NCI-H1417 treated with DMSO at 0.1 percent for 48 hours (cell line): ENCODE results near the gene HCST.
"Not testable (repeated sequence)": the region's sequence is repeated elsewhere in the genome, so short reads cannot be mapped to it uniquely, and the experiment has no call there.

ENCODE experiments used
- DNase-seq: peaks from one replicate; lab custom pipeline; 2025; lab: John Stamatoyannopoulos, UW

The HCST gene, protein sequence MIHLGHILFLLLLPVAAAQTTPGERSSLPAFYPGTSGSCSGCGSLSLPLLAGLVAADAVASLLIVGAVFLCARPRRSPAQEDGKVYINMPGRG

GRCh38 chr19:35901854-35902661, at the start of gene HCST:
HCST (plus strand) TSS chr19:35902529; CDS start chr19:35902594, 65 bp downstream.
- no peak for DNase-seq

- DNase-seq, result no peak
Measured at GRCh38 chr19:35853038-35853756, 49.1 kb upstream of the HCST start.

DNA sequence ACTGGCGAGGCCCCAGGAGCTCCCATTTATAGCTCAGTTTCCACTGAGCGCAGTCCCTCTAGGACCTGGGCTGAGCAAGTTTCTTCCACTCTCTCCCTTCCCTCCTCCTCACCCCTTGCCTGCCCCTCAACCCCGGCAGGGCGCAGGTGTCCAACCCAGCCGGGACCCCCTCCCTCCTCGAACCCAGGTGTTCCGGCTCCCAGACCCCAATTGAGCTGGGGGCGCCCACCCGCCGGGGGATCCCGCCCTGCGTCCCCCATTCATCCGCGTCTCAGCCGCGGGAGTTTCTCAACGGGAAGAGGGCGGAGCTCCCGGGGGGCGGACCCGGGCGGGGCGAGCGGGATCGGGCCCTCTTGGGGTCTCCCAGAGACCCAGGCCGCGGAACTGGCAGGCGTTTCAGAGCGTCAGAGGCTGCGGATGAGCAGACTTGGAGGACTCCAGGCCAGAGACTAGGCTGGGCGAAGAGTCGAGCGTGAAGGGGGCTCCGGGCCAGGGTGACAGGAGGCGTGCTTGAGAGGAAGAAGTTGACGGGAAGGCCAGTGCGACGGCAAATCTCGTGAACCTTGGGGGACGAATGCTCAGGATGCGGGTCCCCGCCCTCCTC, 45.7 kb upstream of the HCST start, which contains the start of gene KIRREL2:
KIRREL2 (plus strand) TSS at position 366 of the 604 bp plus-strand sequence; CDS start at position 575, 209 bp downstream.
- no peak for DNase-seq

DNA sequence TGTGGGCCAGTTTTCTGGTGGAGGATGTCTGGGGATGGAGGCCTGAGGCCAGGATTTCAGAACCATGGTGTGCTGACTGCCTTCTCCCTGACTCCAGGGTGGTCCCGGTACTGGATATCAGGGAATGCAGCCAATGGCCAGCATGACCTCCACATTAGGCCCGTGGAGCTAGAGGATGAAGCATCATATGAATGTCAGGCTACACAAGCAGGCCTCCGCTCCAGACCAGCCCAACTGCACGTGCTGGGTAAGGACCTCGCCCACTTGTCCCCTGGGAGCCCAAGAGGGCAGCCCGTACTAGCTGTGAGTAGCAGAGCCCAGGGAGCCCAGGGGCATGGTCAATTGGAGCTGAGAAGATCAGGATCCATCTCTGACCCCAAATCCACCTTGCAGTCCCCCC, 44.0 kb upstream of the HCST start:
- DNase-seq, result no peak

GRCh38 chr19:35859414-35859813, 42.9 kb upstream of the HCST start:
- DNase-seq, result no peak

DNA sequence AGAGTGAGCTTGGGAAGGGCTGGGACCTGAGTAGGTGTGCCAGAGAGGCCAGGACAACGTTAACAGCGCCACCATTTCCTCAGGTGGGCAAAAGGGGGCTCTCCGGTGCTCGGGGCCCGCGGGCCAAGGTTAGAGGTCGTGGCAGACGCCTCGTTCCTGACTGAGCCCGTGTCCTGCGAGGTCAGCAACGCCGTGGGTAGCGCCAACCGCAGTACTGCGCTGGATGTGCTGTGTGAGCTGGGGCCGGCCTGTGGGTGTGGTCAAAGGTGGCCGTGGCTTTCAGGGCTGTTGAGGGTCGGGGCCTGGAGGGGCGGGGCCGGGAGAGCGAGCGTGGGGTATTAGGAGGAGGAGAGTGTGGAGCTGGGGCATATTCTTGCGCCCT, 41.9 kb upstream of the HCST start:
- DNase-seq, result no peak

GRCh38 chr19:35860818-35861639, 41.3 kb upstream of the HCST start:
- DNase-seq, result no peak

DNA sequence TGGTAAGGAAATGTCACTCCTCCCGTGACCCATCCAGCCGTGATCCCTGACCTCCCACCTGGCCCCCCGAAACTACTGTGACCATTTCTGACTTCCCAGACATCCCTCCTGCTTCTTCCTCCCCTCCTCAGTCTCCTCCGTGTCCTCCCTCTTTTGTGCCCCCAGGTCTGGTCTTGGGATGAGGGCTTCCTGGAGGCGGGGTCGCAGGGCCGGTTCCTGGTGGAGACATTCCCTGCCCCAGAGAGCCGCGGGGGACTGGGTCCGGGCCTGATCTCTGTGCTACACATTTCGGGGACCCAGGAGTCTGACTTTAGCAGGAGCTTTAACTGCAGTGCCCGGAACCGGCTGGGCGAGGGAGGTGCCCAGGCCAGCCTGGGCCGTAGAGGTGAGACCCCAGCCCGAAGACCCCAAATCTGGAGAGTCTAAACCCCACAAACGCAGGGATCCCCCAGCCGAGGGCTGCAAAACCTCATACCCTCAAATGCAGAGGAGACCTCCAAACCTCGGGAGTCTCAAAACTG, 40.6 kb upstream of the HCST start:
- DNase-seq, result no peak

DNA sequence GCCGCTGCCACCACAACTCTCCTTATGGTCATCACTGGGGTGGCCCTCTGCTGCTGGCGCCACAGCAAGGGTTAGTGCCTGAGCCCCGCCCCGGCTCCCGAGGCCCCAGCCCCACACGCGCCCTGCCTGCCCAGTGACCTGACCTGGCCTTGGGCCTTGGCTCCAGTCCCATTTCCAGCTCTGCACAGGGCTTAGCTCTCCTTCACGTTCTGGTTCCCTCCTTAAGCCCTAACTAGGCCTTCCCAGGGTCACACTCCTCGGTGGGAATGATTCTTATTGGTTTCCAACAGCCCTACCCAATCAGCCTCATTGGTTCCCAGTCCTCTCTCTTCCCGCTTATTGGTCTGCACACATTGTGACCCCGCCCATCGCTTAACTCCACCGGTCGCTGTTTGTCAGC, 39.8 kb upstream of the HCST start:
- DNase-seq, result no peak

DNA sequence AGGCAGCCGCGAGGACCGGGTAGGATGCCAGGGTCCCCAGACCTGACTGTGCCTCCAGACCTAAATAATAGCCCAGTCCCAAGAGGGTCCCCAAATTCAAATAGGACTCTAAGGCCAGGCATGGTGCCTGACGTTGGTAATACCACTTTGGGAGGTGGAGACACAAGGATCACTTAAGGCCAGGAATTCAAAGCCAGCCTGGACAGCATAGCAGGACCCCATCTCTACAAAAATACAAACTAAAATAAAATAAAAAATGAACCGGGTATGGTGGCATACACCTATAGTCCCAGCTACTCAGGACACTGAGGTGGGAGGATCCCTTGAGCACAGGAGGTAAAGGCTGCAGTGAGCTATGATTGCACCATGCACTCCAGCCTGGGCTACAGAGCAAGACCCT, 39.3 kb upstream of the HCST start:
- no peak for DNase-seq

GRCh38 chr19:35868172-35868822, 34.0 kb upstream of the HCST start, which contains the start of gene APLP1:
APLP1 (plus strand) TSS chr19:35868574; CDS start chr19:35868637, 63 bp downstream.
- no peak for DNase-seq

DNA sequence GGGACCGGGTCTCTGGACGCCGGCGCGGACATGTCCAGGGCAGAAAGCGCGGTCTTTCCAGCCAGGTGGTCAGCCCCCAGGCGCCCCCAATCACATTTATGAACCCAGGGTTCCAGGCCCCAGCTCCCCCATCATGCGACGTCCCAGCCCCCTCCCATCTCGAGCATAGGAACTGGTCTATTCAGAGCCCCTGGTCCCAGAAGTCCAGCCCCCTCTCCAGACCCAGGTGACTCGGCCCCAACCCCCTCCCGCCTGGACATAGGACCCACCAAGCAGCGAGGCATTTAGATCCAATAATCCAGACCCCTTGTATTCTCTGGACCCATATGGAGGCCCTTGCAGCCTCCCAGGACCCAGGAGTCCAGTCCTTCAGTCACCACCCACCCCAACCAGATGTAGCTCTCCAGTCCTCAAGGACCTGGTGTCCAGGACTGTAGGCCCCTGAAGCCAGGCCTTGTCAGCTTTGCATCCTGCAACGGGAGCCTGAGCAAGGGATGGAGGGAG, 33.5 kb upstream of the HCST start:
- DNase-seq, result no peak

DNA sequence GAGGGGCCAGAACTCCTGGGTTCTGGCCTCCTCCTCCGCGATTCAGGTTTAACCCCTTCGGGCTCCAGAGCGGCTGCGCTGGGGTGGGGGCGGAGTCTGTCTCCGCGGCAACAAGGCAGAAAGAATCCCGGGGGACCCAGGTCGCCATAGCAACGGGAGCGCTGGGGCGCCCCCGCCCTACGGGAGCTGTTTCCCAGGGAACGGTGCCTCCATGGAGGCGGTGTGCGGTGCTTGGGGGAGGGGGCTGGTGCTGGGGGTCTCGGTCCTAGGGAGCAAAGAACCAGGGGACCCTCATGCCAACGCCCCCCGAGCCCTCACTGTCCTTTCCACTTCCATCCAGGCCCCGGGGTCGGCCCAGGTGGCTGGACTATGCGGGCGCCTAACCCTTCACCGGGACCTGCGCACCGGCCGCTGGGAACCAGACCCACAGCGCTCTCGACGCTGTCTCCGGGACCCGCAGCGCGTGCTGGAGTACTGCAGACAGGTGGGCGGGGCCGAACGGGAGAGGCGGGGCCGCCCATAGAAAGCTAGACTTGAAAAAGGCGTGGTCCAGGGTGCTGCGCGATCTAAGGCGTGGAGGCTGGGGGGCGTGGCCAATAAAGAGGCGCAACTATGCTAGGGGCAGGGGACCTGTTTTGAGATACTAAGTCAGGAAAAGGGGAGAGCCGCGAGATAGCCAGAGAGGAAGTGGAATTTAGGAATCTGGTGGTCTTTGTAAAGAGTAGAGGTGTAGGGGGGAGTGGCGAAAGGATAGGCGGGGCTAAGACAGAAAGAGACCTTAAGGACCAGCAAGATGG, 32.8 kb upstream of the HCST start:
- DNase-seq, result peak; percentile 78

GRCh38 chr19:35870124-35870736, 32.1 kb upstream of the HCST start:
- DNase-seq, result not testable (repeated sequence)

GRCh38 chr19:35870798-35871197, 31.5 kb upstream of the HCST start:
- no peak for DNase-seq

DNA sequence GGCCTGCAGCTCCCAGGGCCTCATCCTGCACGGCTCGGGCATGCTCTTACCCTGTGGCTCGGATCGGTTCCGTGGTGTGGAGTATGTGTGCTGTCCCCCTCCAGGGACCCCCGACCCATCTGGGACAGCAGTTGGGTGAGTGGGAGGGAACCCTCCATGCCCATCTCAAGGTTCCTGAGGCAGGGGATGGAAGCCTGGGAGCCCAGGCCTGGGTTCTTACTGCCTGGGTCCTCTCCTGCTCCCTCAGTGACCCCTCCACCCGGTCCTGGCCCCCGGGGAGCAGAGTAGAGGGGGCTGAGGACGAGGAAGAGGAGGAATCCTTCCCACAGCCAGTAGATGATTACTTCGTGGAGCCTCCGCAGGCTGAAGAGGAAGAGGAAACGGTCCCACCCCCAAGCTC, 30.7 kb upstream of the HCST start:
- DNase-seq, result no peak

DNA sequence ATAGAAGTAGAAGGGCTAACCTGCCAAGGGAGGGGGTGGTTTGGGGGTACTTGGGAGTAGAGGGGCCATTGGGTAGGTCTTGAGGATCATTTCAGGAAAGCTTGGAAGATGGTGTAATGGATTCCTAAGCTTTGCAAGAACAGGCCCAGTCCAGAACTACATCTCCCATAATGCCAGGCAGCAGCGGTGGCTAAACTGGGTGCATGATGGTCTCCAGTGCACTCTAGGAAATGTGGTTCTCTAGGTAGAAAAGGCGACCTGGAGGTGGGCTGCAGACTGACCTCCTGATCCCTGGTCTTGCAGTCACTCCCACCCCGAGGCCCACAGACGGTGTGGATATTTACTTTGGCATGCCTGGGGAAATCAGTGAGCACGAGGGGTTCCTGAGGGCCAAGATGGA, 30.1 kb upstream of the HCST start:
- no peak for DNase-seq

DNA sequence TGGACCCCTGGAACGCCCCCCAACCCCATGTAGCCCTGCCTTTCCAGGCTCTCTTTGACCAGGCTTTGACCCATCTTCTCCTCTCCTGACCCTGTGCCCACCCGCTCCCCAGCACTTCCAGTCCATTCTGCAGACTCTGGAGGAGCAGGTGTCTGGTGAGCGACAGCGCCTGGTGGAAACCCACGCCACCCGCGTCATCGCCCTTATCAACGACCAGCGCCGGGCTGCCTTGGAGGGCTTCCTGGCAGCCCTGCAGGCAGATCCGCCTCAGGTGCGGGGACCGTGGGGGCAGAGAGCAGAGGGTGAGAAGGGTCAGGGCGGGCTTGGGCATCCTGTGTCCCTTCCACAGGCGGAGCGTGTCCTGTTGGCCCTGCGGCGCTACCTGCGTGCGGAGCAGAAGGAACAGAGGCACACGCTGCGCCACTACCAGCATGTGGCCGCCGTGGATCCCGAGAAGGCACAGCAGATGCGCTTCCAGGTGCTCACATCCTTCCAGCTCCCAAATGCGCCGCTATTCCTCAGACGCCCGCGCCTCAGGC, 27.9 kb upstream of the HCST start:
- DNase-seq, result no peak

DNA sequence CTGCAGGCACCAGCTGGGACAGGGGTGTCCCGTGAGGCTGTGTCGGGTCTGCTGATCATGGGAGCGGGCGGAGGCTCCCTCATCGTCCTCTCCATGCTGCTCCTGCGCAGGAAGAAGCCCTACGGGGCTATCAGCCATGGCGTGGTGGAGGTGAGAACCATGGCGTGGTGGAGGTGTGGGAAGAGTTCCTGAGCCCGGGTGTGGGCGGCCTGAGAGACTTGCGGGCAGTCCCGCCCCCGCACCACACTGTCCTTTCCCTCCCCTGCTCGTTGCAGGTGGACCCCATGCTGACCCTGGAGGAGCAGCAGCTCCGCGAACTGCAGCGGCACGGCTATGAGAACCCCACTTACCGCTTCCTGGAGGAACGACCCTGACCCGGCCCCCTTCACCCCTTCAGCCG, 23.3 kb upstream of the HCST start:
- DNase-seq, result no peak
